ENCODE measurements around the gene LGALSL.

The LGALSL gene

GRCh38 chr2:64504774-64505720 lies 51.1 kb downstream of the LGALSL start:
- TF ChIP-seq, protein P1, sequence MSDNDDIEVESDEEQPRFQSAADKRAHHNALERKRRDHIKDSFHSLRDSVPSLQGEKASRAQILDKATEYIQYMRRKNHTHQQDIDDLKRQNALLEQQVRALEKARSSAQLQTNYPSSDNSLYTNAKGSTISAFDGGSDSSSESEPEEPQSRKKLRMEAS (IDR thresholded peaks at IDR 0.05; ENCODE audit: low read depth, low read length): no peak
- TF ChIP-seq POLR2A (IDR thresholded peaks at IDR 0.05; ENCODE audit: extremely low read depth, insufficient read length) (no peak), CTCF (IDR thresholded peaks at IDR 0.05; ENCODE audit: low read depth, low read length) (no peak), MYC (IDR thresholded peaks at IDR 0.05; ENCODE audit: low read depth, low read length) (no peak)
- no peak for DNase-seq (ENCODE audit: low read depth)
- no peak overlapping the region for H3K4me3 ChIP-seq (ENCODE audit: low read depth, low read length)

DNA sequence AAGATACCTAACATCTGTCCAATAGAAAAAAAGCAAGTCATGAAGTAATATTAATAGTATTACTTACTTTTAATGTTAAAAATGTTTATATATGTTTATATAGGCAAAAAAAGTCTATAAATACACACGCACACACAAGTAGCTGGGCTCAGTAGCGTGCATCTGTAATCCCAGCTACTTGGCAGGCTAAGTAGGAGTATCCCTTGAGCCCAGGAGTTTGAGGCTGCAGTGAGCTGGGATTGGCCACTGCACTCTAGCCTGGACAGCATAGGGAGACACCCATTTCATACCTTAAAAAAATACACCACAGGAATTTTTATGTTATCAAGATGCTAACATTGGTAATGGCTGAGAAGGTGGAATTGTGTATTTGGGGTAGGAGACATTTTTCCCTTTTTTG lies 52.7 kb downstream of the LGALSL start:
- DNase-seq (ENCODE audit: low read depth): no peak
- no peak overlapping the region for H3K4me3 ChIP-seq (ENCODE audit: low read depth, low read length)
- TF ChIP-seq CTCF (IDR thresholded peaks at IDR 0.05; ENCODE audit: low read depth, low read length) (no peak), MYC (IDR thresholded peaks at IDR 0.05; ENCODE audit: low read depth, low read length) (no peak), POLR2A (IDR thresholded peaks at IDR 0.05; ENCODE audit: extremely low read depth, insufficient read length) (no peak)
- TF ChIP-seq, protein P1 (IDR thresholded peaks at IDR 0.05; ENCODE audit: low read depth, low read length): no peak

Data from NB4 (cell line).